Endothelial cell of umbilical vein (primary cell): ENCODE measurements around the gene MYO9B.

Experiments
- EZH2 ChIP-seq: IDR thresholded peaks from 2 replicates; pipeline ENCODE4 v1.6.1; 2012; ENCODE audit warnings: borderline replicate concordance, low read depth, mild to moderate bottlenecking, moderate library complexity, low read length, inconsistent platforms; ENCODE audit not compliant: severe bottlenecking
- FOS ChIP-seq: IDR thresholded peaks from 2 replicates; pipeline ENCODE4 v1.6.1; 2011; ENCODE audit warnings: mild to moderate bottlenecking, low read length, moderate library complexity, borderline replicate concordance; ENCODE audit not compliant: insufficient read depth
- JUN ChIP-seq: IDR thresholded peaks from 2 replicates; pipeline ENCODE4 v1.6.1; 2011; ENCODE audit warnings: borderline replicate concordance, low read depth; ENCODE audit not compliant: insufficient read length, insufficient read depth
- MYC ChIP-seq: IDR thresholded peaks from one replicate; pipeline ENCODE4 v1.6.1; 2011; ENCODE audit warnings: mild to moderate bottlenecking, low read depth, low read length
- POLR2A ChIP-seq: IDR thresholded peaks from 2 replicates; pipeline ENCODE4 v1.6.1; 2012; ENCODE audit warnings: low read depth, mild to moderate bottlenecking, control low read depth, low read length
- POLR2AphosphoS5 ChIP-seq: IDR thresholded peaks from 2 replicates; pipeline ENCODE4 v1.6.1; 2012; ENCODE audit warnings: low read depth, mild to moderate bottlenecking, control low read depth, low read length, moderate library complexity; ENCODE audit not compliant: insufficient read depth
- TF ChIP-seq, protein P1 (sequence below): IDR thresholded peaks from 2 replicates; pipeline ENCODE4 v1.6.1; 2011; ENCODE audit not compliant: insufficient read depth, insufficient read length
- TF ChIP-seq, protein P2 (sequence below), 2 donors: IDR thresholded peaks; 1 replicate in 1 of 2; 2 replicates in 1 of 2; pipeline ENCODE4 v1.5.1; 2011; ENCODE audit warnings: low read length in 2 of 2, mild to moderate bottlenecking in 2 of 2, moderate library complexity in 2 of 2, control low read depth in 1 of 2, inconsistent platforms in 1 of 2, low read depth in 1 of 2; ENCODE audit not compliant: insufficient read depth in 1 of 2; ENCODE audit errors: extremely low read depth in 1 of 2

DNA sequence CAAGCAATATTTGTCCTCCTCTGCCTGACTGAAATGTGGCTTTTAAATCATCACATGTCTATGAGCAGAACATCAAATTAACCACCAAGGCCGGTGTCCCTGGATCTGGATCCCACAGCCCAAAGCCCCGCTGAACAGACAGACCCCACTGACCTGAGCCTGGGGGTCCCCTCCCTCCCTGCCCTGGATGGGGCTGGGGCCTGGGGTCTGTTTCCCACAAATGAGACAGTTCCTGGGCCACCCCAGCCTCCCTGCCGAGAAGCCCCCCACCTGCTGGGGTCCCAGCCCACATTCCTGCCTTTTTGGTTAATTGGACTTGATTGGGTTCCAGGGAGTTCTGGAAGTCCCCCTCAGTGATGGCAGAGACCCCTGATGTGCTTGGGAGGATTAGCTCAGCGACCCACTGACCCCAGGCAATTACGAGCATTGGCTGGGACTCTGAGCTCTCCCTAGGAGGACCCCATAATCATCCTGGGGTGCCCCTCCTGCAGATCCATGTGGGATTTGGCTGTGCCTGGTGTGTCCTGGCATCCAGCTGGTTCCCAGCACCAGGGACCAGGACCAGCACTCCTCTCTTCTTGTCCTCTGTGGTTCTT lies 29.6 kb upstream of the MYO9B start:
- TF ChIP-seq, protein P1, sequence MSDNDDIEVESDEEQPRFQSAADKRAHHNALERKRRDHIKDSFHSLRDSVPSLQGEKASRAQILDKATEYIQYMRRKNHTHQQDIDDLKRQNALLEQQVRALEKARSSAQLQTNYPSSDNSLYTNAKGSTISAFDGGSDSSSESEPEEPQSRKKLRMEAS = no peak
- no peak for TF ChIP-seq MYC
- TF ChIP-seq, protein P2, sequence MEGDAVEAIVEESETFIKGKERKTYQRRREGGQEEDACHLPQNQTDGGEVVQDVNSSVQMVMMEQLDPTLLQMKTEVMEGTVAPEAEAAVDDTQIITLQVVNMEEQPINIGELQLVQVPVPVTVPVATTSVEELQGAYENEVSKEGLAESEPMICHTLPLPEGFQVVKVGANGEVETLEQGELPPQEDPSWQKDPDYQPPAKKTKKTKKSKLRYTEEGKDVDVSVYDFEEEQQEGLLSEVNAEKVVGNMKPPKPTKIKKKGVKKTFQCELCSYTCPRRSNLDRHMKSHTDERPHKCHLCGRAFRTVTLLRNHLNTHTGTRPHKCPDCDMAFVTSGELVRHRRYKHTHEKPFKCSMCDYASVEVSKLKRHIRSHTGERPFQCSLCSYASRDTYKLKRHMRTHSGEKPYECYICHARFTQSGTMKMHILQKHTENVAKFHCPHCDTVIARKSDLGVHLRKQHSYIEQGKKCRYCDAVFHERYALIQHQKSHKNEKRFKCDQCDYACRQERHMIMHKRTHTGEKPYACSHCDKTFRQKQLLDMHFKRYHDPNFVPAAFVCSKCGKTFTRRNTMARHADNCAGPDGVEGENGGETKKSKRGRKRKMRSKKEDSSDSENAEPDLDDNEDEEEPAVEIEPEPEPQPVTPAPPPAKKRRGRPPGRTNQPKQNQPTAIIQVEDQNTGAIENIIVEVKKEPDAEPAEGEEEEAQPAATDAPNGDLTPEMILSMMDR (IDR thresholded peaks at IDR 0.05; ENCODE audit: extremely low read depth in 1 of 2, insufficient read depth in 1 of 2, low read depth in 1 of 2, low read length in 2 of 2) = no peak
- no peak for TF ChIP-seq EZH2
- no peak for TF ChIP-seq JUN
- no peak for TF ChIP-seq POLR2AphosphoS5
- TF ChIP-seq POLR2A = no peak
- no peak for TF ChIP-seq FOS
